ENCODE measurements around the gene PRKN. TPM values are rescaled to one million over a fixed set of nuclear protein-coding genes. Genes with fewer than 3 reads are reported as not detected.

PRKN gene
- total and polyA plus RNA-seq, 2 experiments from 2014 or later, result 11.7 to 28.1 TPM

DNA sequence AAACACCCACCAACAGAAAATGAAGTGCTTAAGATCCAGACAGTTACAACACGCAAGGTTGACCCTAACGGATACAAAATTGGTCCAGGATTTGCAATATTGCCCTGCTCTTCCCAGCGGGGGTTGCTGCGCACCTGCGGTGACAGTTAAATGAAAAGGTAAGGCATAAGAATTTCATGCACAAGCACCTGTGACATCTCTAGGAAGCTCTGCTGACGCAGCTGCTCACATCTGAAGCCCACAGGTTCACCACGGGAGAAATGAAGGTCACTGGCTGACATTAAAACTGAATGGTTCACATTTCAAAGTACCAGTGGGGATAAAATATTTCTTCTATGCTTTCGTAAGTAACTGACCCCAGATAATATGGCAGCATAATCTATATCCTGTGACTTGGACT, 764.4 kb downstream of the PRKN start:
- Histone ChIP-seq H3K27me3 (no peaks in the 10 kb centered on the region), H3K9me3 (ENCODE audit: low read depth) (no peaks in the 10 kb centered on the region), H3K36me3 (no peaks in the 10 kb centered on the region), H3K4me3 (no peak overlapping the region), H3K4me1 (ENCODE audit: low read depth) (no peaks in the 10 kb centered on the region), H3K27ac (no peak overlapping the region)
- TF ChIP-seq, protein P1, sequence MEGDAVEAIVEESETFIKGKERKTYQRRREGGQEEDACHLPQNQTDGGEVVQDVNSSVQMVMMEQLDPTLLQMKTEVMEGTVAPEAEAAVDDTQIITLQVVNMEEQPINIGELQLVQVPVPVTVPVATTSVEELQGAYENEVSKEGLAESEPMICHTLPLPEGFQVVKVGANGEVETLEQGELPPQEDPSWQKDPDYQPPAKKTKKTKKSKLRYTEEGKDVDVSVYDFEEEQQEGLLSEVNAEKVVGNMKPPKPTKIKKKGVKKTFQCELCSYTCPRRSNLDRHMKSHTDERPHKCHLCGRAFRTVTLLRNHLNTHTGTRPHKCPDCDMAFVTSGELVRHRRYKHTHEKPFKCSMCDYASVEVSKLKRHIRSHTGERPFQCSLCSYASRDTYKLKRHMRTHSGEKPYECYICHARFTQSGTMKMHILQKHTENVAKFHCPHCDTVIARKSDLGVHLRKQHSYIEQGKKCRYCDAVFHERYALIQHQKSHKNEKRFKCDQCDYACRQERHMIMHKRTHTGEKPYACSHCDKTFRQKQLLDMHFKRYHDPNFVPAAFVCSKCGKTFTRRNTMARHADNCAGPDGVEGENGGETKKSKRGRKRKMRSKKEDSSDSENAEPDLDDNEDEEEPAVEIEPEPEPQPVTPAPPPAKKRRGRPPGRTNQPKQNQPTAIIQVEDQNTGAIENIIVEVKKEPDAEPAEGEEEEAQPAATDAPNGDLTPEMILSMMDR (IDR thresholded peaks at IDR 0.05; ENCODE audit: low read depth, low read length), result no peak
- no peak for DNase-seq (ENCODE audit: low read depth in 1 of 2, low spot score in 1 of 2)

DNA sequence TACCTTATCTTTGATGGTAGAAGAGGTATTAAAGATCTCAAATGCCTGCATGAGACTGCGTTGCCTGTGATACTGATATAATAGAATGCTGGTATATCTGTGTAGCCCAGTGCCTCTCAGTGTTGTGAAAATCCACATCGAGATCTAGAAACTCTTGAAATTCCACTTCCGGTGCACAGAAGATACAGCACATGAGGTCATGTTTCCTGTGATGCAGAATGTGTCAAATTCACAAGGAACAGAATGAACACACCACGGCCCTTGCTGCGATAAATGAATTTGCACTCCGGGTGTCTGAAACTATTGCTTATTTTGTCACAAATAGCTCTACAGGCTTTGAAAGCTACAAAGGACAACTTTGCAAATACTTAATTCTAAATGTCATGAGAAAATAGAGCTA, 765.8 kb downstream of the PRKN start:
- Histone ChIP-seq H3K27me3 (no peaks in the 10 kb centered on the region), H3K4me3 (no peak overlapping the region), H3K27ac (no peak overlapping the region), H3K9me3 (ENCODE audit: low read depth) (no peaks in the 10 kb centered on the region), H3K4me1 (ENCODE audit: low read depth) (no peaks in the 10 kb centered on the region), H3K36me3 (no peaks in the 10 kb centered on the region)
- TF ChIP-seq, protein P1 (IDR thresholded peaks at IDR 0.05; ENCODE audit: low read depth, low read length), result no peak
- no peak for DNase-seq (ENCODE audit: low read depth in 1 of 2, low spot score in 1 of 2)

DNA sequence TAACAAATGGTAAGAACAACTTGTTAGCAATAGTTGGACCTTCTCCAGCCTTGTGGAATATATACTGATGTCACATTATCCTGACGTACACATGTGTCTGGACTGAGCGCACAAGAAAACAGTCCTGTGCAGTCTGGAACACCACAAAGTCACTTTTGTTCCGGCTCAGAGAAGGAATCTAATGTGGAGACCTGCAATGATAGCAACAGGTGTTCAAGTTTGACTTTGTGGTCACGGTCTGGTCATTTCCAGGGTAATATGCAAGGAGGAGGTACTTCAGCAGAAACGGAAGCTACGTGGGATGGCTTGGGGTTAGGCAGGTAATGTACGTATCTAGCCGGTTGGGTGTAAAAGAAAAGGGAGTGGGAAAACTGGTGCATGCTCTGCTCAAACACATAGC, 766.5 kb downstream of the PRKN start:
- H3K4me3 ChIP-seq, result no peak overlapping the region
- no peaks in the 10 kb centered on the region for H3K36me3 ChIP-seq
- no peak overlapping the region for H3K27ac ChIP-seq
- no peak for DNase-seq (ENCODE audit: low read depth in 1 of 2, low spot score in 1 of 2)
- no peaks in the 10 kb centered on the region for H3K27me3 ChIP-seq
- TF ChIP-seq, protein P1 (IDR thresholded peaks at IDR 0.05; ENCODE audit: low read depth, low read length), result no peak
- H3K4me1 ChIP-seq (ENCODE audit: low read depth), result no peaks in the 10 kb centered on the region
- no peaks in the 10 kb centered on the region for H3K9me3 ChIP-seq (ENCODE audit: low read depth)

DNA sequence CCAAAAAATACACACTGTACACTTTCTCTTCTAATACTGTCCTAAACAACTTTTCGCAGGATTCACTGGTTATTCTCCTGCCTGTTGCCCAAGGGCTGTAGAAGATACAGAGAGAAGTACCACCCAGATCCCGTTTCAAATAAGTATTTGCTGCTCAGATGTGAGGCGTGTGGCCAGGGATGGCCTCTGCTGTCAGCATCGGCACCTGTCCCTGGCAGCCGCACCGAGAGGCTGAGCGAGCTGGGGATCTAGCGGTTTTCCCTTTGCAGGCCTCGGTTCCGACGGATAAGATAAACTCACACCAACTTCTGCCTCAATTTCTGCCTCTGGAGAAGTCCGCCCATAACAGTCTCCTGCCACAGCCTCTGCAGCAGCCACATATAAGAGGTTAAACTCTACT, 768.5 kb downstream of the PRKN start:
- no peak for DNase-seq (ENCODE audit: low read depth in 1 of 2, low spot score in 1 of 2)
- Histone ChIP-seq H3K36me3 (no peaks in the 10 kb centered on the region), H3K9me3 (ENCODE audit: low read depth) (no peaks in the 10 kb centered on the region), H3K4me3 (no peak overlapping the region), H3K4me1 (ENCODE audit: low read depth) (no peaks in the 10 kb centered on the region), H3K27me3 (no peaks in the 10 kb centered on the region), H3K27ac (no peak overlapping the region)
- TF ChIP-seq, protein P1 (IDR thresholded peaks at IDR 0.05; ENCODE audit: low read depth, low read length), result no peak

DNA sequence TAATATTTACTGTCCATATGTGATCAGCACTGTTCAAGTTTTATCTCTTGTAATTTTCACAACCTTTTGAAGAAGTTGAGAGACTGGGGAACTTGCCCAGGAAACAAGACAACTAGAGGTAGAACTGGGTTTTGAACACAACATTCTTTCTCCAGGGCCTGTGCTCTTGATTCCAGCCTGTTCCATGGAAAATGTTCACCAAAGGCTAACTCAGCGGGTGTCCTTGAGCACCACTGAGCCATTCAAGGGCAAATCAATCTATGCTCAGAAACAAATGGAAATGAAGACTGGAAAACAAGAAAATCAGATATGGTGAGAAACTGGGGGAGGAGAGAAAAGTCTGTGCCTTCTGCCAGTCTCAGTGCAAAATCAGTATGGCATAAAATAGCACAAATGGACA, 771.5 kb downstream of the PRKN start:
- Histone ChIP-seq H3K4me1 (ENCODE audit: low read depth) (peaks cover 3% of the 10 kb centered on the region), H3K36me3 (no peaks in the 10 kb centered on the region), H3K27ac (no peak overlapping the region), H3K27me3 (no peaks in the 10 kb centered on the region), H3K9me3 (ENCODE audit: low read depth) (no peaks in the 10 kb centered on the region), H3K4me3 (no peak overlapping the region)
- TF ChIP-seq, protein P1 (IDR thresholded peaks at IDR 0.05; ENCODE audit: low read depth, low read length), result no peak
- DNase-seq (ENCODE audit: low read depth in 1 of 2, low spot score in 1 of 2), result no peak
